ENCODE results near the gene EXOSC2. TPM values are rescaled to one million over a fixed set of nuclear protein-coding genes. Genes with fewer than 3 reads are reported as not detected.

EXOSC2 gene
- total RNA-seq, 6 donors from 2014 or later = 6.7 to 37.7 (median 17.8) TPM

Small RNA genes within 50 kb of the gene (small RNA-seq; reads per million reads assigned to genes)
- 0 reads per million in 4 donors for gene AL359092.1

Other genes starting within 250 kb of the EXOSC2 start
- 100 to 1,000 TPM in 1 of 6 donors, 10 to 100 TPM in 5; 31.4 to 104 (median 66.3) TPM for gene ASS1, start 248.8 kb upstream of the EXOSC2 start, total RNA-seq
- gene FUBP3, start 114.2 kb upstream of the EXOSC2 start, total RNA-seq = 100 to 1,000 TPM in 1 of 6 donors, 10 to 100 TPM in 5; 28.7 to 139 (median 43.6) TPM
- under 1 TPM in 1 of 6 donors, not detected in 5; 0.10 TPM for gene PRDM12, start 29.2 kb upstream of the EXOSC2 start, total RNA-seq
- gene ABL1, start 141.5 kb downstream of the EXOSC2 start, total RNA-seq = 10 to 100 TPM; 39.8 to 56.5 (median 47.0) TPM
- not detected for gene QRFP, start 203.0 kb downstream of the EXOSC2 start, total RNA-seq
- 10 to 100 TPM in 2 of 6 donors, 1 to 10 TPM in 3, under 1 TPM in 1; 0.30 to 15.8 (median 4.1) TPM for gene FIBCD1, start 245.5 kb downstream of the EXOSC2 start, total RNA-seq